Skeletal muscle satellite cell (primary cell): Measurements from ENCODE around the gene SNX8.

Experiments
- H3K27me3 ChIP-seq: 2 replicates; pipeline ENCODE4 v1.7.0; 2013; ENCODE audit warnings: low read length; ENCODE audit not compliant: control insufficient read depth, insufficient read depth
- H3K36me3 ChIP-seq: 2 replicates; pipeline ENCODE4 v1.7.0; 2013; ENCODE audit warnings: mild to moderate bottlenecking, control low read depth, low read length; ENCODE audit not compliant: insufficient read depth
- H3K4me1 ChIP-seq: 2 replicates; pipeline ENCODE4 v1.7.0; 2013; ENCODE audit warnings: low read length; ENCODE audit not compliant: control insufficient read depth, insufficient read depth
- H3K4me2 ChIP-seq: 2 replicates; pipeline ENCODE4 v1.7.0; 2013; ENCODE audit warnings: mild to moderate bottlenecking, low read length
- H3K4me3 ChIP-seq: 2 replicates; pipeline ENCODE4 v1.7.0; 2013; ENCODE audit warnings: low read length
- H3K9ac ChIP-seq: 2 replicates; pipeline ENCODE4 v1.7.0; 2013; ENCODE audit warnings: mild to moderate bottlenecking, low read depth, low read length, moderate library complexity
- H3K9me3 ChIP-seq: replicated peaks from 2 replicates; pipeline ENCODE4 v1.7.0; 2013; ENCODE audit warnings: mild to moderate bottlenecking, control low read depth, low read length

The SNX8 gene

DNA sequence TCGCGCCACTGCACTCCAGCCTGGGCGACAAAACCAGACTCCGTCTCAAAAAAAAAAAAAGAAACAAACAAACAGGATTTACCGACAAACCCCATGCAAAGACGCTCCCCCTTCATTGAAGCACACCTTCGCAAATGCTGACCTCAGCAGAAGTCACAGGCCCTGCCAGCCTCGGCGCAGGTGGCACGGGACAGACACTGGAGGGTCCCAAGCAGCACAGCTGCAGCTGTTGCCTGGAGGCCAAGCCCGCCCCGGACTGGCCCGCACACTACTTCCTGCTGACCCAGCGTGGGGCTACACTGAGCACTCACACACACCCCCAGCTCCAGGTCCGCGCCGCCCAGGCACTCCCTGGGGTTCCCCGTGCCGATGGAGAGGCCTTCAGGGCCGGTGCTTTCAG lies 31.2 kb downstream of the SNX8 start:
- H3K4me1 ChIP-seq: peaks cover 5% of the 10 kb centered on the region
- H3K4me3 ChIP-seq: no peak overlapping the region
- no peaks in the 10 kb centered on the region for H3K9me3 ChIP-seq
- H3K27me3 ChIP-seq: no peaks in the 10 kb centered on the region
- H3K36me3 ChIP-seq: no peaks in the 10 kb centered on the region
- H3K4me2 ChIP-seq: no peak overlapping the region
- H3K9ac ChIP-seq: no peak overlapping the region

DNA sequence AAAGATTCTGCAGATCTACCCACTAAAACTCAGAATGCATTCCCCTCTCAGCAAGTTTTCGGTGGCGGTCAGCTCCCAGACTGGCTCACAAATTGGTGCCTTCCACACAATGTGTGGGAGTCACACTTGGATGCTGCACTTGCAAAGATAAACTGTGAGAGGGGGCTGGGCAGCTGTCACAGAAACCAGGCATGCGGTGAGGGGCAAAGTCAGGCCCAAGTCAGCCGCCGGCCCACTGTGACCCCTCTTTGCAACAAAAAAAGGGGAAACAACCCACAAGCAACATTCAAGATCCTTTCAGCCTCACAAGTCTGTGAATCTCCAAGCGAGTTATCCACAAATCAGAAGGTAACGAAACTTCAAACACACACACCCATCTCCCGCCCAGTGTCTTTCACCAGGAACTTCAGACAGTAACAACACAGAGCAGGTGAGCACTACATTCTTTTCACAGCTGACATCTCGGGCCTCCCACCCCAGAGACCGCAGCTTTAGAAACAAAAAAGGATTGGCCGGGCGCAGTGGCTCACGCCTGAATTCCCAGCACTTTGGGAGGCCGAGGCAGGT lies 32.0 kb downstream of the SNX8 start:
- Histone ChIP-seq H3K4me2 (no peak overlapping the region), H3K4me3 (no peak overlapping the region), H3K9ac (no peak overlapping the region), H3K9me3 (no peaks in the 10 kb centered on the region), H3K36me3 (no peaks in the 10 kb centered on the region), H3K4me1 (peaks cover 5% of the 10 kb centered on the region), H3K27me3 (no peaks in the 10 kb centered on the region)

DNA sequence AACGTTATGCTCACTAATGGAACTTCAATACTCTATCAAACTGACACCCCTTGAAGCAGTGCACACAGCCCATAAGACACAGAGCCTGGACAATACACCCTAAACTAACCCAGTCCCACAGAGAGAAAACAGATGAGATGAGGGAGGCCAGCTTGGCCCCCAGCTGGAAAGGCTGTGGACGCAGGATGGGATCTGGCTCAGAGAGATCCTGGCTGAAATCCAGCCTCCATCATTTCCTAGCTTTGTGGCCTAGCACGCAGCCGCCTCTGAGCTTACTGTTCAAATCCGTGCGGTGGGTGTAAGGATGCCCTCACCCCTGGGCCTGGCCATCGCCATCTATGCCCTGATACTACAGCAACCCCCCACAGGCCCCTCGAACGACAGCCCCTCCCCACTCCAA lies 32.7 kb downstream of the SNX8 start:
- no peak overlapping the region for H3K4me3 ChIP-seq
- no peaks in the 10 kb centered on the region for H3K9me3 ChIP-seq
- no peak overlapping the region for H3K4me2 ChIP-seq
- H3K36me3 ChIP-seq: peaks cover 3% of the 10 kb centered on the region
- no peak overlapping the region for H3K9ac ChIP-seq
- peaks cover 5% of the 10 kb centered on the region for H3K4me1 ChIP-seq
- no peaks in the 10 kb centered on the region for H3K27me3 ChIP-seq

DNA sequence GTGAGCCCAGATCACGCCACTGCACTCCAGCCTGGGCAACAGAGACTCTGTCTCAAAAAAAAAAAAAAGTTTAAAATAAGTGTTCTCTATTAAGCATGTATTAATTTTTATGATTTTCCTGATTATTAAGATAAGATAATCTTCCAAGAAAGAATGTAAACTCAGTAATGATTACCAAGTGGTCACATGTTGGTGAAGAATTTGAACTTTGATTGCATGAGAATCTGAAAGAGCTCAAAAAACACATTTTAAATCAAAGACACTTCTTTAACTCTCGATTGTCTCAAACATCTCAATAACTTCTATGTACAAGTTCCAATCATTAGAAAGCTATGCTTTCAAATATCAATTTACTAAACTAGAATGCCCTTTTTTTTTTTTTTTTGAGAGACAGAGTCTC lies 33.8 kb downstream of the SNX8 start:
- H3K4me2 ChIP-seq: no peak overlapping the region
- H3K36me3 ChIP-seq: peaks cover 3% of the 10 kb centered on the region
- H3K27me3 ChIP-seq: no peaks in the 10 kb centered on the region
- no peak overlapping the region for H3K9ac ChIP-seq
- H3K4me3 ChIP-seq: no peak overlapping the region
- H3K9me3 ChIP-seq: no peaks in the 10 kb centered on the region
- H3K4me1 ChIP-seq: peaks cover 5% of the 10 kb centered on the region

DNA sequence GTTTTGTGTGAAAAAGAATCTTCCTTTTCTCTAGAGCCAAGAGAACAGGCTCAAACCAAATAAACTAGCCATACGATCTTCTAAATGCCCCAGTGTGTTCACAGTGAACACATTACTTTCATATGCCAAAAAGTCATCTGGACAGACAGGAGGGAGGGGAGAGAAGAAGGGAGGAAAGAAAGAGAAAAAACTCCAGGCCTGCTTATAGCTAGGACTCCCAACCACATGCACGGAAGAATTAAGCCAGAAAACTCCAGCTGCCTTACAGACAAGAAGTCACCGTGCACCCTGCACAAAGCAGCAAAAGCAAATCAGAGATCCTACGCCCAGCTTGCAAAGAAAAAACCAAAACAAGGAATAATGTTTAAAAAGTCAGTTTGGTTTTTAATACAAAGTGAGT lies 34.3 kb downstream of the SNX8 start:
- Histone ChIP-seq H3K4me1 (peaks cover 5% of the 10 kb centered on the region), H3K9me3 (no peaks in the 10 kb centered on the region), H3K9ac (no peak overlapping the region), H3K27me3 (no peaks in the 10 kb centered on the region), H3K4me2 (no peak overlapping the region), H3K36me3 (peaks cover 3% of the 10 kb centered on the region), H3K4me3 (no peak overlapping the region)

DNA sequence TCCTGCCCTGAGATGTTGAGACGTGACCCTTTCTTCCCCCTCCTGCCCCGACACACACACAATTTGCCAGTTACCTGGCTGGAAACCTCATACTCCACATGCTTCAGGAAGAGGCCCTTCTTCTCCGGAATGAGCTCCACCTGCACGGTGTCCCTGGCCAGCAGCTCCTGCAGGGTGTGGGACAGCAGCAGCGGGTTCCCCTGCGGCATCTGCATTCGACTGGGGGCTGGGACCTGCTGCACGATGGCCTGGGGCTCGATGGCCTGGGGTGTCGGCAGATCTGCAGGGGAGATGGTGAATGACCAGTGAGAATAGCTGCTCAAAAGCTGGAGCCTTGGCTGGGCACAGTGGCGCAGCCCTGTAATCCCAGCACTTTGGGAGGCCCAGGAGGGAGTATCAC lies 36.2 kb downstream of the SNX8 start:
- Histone ChIP-seq H3K27me3 (no peaks in the 10 kb centered on the region), H3K9ac (no peak overlapping the region), H3K9me3 (no peaks in the 10 kb centered on the region), H3K36me3 (peaks cover 9% of the 10 kb centered on the region), H3K4me1 (peaks cover 5% of the 10 kb centered on the region), H3K4me3 (no peak overlapping the region), H3K4me2 (no peak overlapping the region)

DNA sequence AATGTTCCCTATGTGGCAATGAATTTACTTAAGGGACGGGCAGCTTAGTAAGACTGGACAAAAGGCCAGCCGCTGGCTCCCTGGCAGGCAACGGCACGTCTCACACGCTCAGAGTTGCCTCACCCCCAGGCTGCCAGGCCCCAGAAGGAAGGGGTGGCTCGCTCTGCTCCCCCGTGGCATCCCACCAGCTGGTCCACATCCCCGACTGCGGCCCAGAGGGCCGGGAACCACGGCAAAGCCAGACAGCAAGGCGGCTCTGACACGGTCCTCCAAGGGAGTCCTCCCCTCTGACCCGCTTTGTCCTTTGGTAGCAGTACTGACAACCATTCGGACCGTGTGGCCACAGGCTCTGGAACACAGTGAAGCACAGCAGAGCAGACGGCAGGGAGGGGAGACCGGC lies 38.1 kb downstream of the SNX8 start:
- no peak overlapping the region for H3K4me3 ChIP-seq
- no peak overlapping the region for H3K4me2 ChIP-seq
- H3K9ac ChIP-seq: no peak overlapping the region
- no peaks in the 10 kb centered on the region for H3K27me3 ChIP-seq
- H3K9me3 ChIP-seq: no peaks in the 10 kb centered on the region
- H3K36me3 ChIP-seq: peaks cover 15% of the 10 kb centered on the region
- H3K4me1 ChIP-seq: no peaks in the 10 kb centered on the region

DNA sequence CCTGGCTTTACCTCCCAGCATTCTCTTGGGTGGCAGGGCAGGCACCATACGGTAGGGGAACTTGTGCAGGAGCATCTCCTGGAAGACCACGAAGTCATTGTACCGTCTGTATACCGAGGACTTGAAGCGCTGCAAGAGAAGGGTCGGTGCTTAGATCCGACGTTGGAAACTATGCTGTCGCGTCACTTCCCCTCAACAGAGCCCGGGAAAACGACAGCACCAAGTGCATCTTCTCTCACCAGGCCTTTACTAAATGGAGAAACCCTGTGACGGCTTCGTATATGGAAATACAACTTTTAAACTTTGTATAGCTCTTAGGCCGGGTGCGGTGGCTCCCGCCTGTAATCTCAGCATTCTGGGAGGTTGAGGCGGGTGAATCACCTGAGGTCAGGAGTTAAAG lies 39.1 kb downstream of the SNX8 start:
- Histone ChIP-seq H3K9ac (no peak overlapping the region), H3K4me3 (no peak overlapping the region), H3K27me3 (no peaks in the 10 kb centered on the region), H3K9me3 (no peaks in the 10 kb centered on the region), H3K36me3 (peaks cover 21% of the 10 kb centered on the region), H3K4me1 (no peaks in the 10 kb centered on the region), H3K4me2 (no peak overlapping the region)

DNA sequence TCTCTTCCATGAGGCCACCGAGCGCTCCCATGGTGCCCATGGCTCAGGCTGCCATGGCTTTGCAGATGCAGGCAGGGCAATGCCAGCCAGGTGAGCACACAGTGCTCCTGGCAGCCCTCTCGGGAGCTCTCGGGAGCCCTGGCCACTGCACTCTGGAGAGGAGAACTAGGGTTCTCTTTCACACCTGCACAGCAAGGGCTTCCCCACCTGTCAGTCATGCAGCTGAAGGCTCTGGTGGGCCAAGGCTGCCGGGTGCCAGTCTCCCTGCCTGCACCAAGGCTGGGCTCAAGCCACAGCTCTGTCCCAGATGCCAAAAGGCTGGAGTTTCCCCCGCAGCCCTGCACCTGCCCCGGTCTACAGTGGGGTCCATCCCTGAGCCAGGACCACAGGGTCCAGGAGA lies 39.6 kb downstream of the SNX8 start:
- Histone ChIP-seq H3K9ac (no peak overlapping the region), H3K4me3 (no peak overlapping the region), H3K9me3 (no peaks in the 10 kb centered on the region), H3K36me3 (peaks cover 21% of the 10 kb centered on the region), H3K4me2 (no peak overlapping the region), H3K4me1 (no peaks in the 10 kb centered on the region), H3K27me3 (no peaks in the 10 kb centered on the region)

DNA sequence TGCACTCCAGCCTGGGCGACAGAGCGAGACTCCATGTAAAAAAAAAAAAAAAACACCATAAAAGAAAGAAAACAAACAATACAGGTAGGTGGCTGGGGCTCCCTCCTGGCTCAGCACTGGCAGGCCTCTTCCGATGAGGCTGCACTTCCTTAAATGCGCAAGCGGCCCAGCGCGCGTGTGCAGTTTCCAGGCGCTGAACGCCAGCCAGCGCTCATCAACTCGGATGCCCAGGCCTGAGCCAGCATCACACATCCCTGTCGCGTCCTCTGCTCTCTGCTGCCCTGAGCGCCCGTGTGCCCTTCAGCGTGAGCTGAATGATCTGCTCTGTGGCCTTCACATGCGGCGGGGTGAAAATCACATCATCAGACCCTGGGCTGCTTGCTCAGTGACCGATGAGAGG lies 40.4 kb downstream of the SNX8 start:
- H3K4me1 ChIP-seq: no peaks in the 10 kb centered on the region
- H3K4me3 ChIP-seq: no peak overlapping the region
- no peak overlapping the region for H3K9ac ChIP-seq
- no peak overlapping the region for H3K4me2 ChIP-seq
- H3K27me3 ChIP-seq: no peaks in the 10 kb centered on the region
- H3K9me3 ChIP-seq: no peaks in the 10 kb centered on the region
- H3K36me3 ChIP-seq: peaks cover 21% of the 10 kb centered on the region

DNA sequence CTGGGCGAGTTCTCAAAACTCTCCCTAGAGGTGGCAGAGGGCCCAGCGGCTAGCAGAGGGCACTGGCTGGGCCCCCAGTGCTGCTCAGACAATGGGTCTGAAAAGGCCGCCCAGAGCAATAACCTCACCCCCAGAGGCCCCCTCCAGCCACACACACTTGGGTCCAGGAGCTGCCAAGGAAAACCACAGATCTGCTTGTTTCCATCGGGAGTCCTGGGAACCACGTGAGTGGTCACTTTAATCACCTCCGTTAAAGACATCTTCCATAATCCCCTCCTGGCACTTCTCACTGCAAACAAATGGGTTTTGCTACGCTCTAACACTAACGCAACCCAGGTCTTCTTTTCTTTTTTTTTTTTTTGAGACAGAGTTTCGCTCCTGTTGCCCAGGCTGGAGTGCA lies 42.2 kb downstream of the SNX8 start:
- Histone ChIP-seq H3K27me3 (no peaks in the 10 kb centered on the region), H3K36me3 (peaks cover 19% of the 10 kb centered on the region), H3K4me1 (no peaks in the 10 kb centered on the region), H3K9ac (no peak overlapping the region), H3K9me3 (no peaks in the 10 kb centered on the region), H3K4me2 (no peak overlapping the region), H3K4me3 (no peak overlapping the region)

DNA sequence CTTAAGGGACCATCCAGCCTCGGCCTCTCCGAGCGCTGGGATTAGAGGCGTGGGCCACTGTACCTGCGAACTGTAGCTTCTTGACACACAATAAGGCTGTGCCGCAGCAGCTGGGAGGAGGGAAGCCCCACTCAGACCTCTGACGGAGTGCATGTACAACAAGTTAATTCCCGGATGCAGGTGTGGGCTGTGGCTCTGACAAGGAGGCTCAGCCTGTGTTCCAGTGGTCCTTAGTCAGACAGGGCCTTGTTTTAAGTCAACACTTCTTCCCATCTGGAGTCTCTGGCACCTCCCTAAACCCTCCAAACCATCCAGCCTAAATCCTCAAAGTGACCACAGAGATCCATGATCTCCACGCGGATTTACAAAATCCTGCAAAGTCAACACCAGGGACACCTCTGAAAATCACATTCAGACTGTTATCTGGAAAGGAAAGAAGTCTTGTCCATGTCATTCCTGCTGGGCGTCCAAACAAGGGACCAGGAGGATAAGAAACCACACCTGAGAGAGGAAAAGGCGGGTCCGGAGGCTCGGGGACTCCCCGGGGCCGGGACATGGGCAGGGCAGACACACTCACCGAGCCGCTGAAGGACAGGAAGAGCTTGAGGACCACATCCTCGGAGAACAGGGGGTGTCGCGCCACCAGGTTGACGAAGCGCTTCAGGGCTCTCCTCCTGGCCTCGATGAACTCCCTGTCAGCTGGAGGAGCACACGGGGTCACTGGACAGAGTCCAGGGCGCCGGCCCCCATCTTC lies 42.8 kb downstream of the SNX8 start:
- Histone ChIP-seq H3K9ac (no peak overlapping the region), H3K4me1 (no peaks in the 10 kb centered on the region), H3K9me3 (no peaks in the 10 kb centered on the region), H3K4me2 (no peak overlapping the region), H3K27me3 (no peaks in the 10 kb centered on the region), H3K36me3 (peaks cover 17% of the 10 kb centered on the region), H3K4me3 (no peak overlapping the region)
